HFF-Myc (cell line): ENCODE measurements around the gene CHST11.
"Not testable (repeated sequence)": the region's sequence is repeated elsewhere in the genome, so short reads cannot be mapped to it uniquely, and the experiment has no call there.

Experiments used
- DNase-seq: peaks from one replicate; pipeline ENCODE4 v3.0.0-alpha.2; 2011; ENCODE audit warnings: low read depth; ENCODE audit errors: extremely low read depth
- H3K4me3 ChIP-seq: replicated peaks from 2 replicates; pipeline ENCODE4 v1.5.1; 2011; ENCODE audit warnings: low read depth, mild to moderate bottlenecking, control low read depth, low read length
- TF ChIP-seq, protein P1 (sequence below): IDR thresholded peaks from 2 replicates; pipeline ENCODE4 v1.5.1; 2012; ENCODE audit warnings: mild to moderate bottlenecking, low read depth, low read length, control low read depth; ENCODE audit errors: missing control alignments

Gene CHST11

DNA sequence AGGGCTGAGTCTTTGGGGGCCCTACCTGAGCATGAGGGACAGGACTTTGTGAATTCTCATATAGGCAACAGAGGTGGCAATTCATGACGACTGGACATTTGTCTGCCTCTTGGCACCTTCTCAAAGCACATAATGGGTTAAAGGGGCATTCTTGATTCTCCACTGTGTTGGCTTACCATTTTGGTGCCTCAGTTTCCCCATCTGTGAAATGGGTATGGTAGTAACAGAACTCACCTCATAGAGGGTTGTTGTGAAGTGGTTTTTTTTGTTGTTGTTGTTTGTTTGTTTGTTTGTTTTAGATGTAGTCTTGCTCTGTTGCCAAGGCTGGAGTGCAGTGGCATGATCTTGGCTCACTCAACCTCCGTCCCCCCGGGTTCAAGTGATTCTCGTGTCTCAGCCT is 106.0 kb downstream of the CHST11 start:
- DNase-seq, result no peak
- no peak overlapping the region for H3K4me3 ChIP-seq
- TF ChIP-seq, protein P1, sequence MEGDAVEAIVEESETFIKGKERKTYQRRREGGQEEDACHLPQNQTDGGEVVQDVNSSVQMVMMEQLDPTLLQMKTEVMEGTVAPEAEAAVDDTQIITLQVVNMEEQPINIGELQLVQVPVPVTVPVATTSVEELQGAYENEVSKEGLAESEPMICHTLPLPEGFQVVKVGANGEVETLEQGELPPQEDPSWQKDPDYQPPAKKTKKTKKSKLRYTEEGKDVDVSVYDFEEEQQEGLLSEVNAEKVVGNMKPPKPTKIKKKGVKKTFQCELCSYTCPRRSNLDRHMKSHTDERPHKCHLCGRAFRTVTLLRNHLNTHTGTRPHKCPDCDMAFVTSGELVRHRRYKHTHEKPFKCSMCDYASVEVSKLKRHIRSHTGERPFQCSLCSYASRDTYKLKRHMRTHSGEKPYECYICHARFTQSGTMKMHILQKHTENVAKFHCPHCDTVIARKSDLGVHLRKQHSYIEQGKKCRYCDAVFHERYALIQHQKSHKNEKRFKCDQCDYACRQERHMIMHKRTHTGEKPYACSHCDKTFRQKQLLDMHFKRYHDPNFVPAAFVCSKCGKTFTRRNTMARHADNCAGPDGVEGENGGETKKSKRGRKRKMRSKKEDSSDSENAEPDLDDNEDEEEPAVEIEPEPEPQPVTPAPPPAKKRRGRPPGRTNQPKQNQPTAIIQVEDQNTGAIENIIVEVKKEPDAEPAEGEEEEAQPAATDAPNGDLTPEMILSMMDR, result no peak

DNA sequence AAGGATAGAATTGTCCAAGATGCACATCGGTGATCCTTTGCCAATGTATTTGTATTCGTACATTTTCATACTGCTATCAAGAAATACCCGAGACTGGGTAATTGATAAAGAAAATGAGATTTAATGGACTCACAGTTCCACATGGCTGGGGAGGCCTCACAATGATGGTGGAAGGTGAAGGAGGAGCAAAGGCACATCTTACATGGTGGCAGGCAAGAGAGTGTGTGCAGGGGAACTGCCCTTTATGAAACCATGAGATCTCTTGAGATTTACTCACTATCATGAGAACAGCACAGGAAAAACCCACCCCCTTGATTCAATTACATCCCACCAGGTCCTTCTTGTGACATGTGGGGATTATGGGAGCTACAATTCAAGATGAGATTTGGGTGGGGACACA is 107.9 kb downstream of the CHST11 start:
- not testable (repeated sequence) for DNase-seq, H3K4me3 ChIP-seq

DNA sequence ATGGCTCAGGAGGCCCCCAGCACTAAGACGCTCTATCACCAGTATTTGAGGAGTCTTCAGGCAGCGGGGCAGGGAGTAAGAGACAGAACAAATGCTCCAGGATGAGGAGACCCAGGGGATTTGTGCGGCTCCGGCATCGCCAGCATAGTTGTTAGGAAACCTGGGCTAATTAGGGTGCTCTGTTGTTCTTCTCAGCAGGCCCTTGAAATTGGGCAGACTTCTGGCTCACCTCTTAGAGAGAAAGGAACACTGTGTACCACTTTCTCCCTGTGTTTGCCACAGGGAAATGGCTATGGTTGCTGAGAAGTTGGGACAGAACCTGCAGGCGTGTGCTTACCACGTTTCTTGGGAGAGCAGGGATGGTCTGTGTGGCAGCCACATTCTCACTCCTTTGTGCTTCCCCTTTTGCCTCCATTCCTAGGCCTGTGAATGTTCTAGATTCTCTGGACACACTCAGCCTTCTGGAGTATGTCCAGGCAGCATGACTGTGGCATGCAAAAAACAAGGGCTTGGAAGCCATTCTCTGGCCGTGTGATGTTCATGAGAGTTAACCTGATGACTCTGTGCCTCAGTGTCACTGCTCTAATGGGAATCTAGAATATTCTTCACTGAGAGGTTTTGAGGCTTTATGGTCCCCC is 109.0 kb downstream of the CHST11 start:
- H3K4me3 ChIP-seq, result no peak overlapping the region
- TF ChIP-seq, protein P1, result no peak
- no peak for DNase-seq

DNA sequence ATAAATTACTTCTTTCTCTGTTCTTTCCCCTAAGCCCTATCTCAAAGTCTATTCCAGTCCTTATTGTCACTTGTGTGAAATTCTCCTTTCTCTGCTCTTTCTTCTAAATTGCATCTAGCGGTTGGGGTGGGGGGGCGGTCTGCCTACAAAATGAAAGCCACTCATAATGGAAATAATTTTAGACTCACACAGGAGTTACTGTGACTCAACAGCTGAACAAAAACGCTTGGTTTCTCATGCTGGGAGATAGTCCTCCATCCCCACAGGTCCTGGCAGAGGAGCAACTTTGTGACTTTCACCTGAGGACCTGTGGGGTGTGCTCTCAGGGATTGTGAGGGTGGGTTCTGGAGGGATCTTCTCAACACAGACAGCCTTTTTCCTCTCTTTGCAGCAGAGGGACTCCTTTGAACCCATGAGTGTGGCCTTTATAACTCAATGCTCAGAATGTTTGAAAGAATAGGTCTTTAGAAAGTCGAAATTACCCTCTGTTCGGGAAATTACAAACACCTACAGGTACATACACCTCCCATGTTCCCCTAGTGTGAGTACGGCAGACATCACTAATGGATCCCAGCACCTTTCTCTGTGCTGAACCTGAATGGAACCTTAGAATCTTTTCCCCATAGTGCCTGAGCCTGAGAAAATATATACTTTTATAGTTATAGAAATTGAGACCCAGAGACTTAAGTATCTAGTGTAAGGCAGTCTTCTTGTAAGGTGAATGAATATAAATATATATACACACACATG is 109.7 kb downstream of the CHST11 start:
- TF ChIP-seq, protein P1, result no peak
- no peak for DNase-seq

DNA sequence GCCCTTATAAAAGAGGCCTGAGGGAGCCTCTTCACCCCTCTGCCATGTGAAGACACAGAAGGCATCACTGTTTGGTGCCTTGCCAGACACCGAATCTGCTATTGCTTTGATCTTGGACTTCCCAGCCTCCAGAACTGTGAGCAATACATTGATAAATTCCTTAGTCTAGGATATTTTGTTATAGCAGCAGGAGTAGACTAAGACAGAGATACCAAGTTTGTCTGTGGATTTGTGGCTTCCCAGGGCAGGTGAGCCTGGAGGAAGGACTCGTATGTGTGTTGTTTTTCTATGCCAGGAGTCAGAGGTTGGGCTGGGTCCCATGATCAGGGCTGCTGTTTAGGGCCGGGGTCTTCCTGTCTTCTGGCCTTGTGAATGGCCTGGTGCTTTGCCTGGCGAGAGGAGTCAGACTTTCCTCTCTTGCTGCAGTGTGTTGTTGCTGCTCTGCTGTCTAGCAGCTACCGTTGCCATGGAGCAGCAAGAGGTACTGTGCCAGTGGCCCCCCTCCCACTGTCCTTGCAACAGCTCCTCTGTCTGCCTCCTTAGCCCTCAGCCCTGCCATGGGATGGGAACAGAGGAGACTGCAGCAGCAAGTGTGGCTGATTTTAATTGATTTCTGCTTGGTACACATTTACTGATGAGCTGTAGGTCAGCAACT is 111.2 kb downstream of the CHST11 start:
- no peak for DNase-seq
- TF ChIP-seq, protein P1, result no peak
- no peak overlapping the region for H3K4me3 ChIP-seq

More for the DNA sequence above, 109.7 kb downstream of the CHST11 start:
- no peak overlapping the region for H3K4me3 ChIP-seq

DNA sequence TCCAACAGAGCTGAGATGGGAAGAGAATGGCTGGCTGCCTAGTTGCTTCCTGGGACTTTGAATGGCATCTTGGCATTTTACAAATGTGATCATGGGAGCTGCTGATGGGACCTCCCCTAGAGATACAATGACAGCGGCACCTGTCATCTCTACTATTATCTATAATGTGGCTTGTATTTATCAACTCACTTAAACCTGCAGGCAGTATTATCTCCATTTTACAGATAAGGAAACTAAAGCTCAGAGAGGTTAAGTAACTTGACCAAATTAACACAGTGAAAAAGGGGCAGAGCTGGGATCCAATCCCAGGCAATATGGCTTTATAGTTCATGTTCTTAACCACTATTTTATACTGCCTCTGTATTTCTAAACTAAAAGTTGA is 111.7 kb downstream of the CHST11 start:
- no peak for DNase-seq
- no peak overlapping the region for H3K4me3 ChIP-seq
- TF ChIP-seq, protein P1, result no peak

DNA sequence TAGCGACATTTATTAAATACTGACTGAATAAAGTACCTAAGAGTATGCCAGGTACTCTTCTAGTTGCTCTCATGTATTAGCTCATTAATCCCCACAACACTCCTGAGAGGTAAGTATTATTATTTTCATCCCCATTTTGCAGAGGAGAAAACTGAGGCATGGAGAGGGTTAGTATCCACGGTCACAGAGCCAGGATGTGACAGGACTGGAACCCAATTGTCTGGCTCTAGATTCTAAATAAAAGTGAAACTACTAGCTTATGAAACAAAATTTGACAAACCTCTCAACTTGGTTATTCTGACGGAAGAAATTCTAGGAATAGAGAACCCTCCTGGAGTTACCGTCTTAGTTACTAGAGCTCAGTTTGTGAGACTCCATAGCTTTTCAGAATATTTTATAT is 112.2 kb downstream of the CHST11 start:
- TF ChIP-seq, protein P1, result no peak
- DNase-seq, result no peak
- H3K4me3 ChIP-seq, result no peak overlapping the region
